C4-2B (cell line): Measurements from ENCODE around the gene INAFM2.

ENCODE experiments used
- ZFX ChIP-seq: fragments of 450-650 bp; IDR thresholded peaks from 2 replicates; pipeline ENCODE4 v1.6.1; 2017
- TF ChIP-seq, protein P1 (sequence below): fragments of 450-650 bp; conservative IDR thresholded peaks from 2 replicates; pipeline ENCODE4 v1.5.1; 2017; ENCODE audit warnings: mild to moderate bottlenecking

DNA sequence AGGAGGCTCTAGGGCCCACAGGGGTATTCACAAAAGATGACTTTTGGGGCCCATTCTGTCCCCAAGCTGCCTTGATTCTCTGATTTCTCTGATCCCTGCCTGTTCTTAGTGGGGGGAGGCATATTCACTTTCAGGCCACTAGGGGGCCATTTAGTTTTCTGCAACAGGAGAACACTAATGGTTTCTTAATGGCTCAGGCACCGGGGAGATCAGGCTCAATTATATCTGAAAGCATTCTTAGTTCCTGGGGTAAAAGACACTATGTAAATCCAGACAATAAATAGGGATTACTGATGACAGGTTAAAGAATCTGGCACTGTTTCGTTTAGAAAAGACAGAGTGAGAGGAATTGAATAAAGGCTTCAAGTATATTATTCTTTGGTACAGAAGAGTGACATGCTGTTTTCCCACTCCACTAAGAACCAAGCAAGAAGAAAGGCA is 2.5 kb upstream of the INAFM2 start:
- TF ChIP-seq, protein P1, sequence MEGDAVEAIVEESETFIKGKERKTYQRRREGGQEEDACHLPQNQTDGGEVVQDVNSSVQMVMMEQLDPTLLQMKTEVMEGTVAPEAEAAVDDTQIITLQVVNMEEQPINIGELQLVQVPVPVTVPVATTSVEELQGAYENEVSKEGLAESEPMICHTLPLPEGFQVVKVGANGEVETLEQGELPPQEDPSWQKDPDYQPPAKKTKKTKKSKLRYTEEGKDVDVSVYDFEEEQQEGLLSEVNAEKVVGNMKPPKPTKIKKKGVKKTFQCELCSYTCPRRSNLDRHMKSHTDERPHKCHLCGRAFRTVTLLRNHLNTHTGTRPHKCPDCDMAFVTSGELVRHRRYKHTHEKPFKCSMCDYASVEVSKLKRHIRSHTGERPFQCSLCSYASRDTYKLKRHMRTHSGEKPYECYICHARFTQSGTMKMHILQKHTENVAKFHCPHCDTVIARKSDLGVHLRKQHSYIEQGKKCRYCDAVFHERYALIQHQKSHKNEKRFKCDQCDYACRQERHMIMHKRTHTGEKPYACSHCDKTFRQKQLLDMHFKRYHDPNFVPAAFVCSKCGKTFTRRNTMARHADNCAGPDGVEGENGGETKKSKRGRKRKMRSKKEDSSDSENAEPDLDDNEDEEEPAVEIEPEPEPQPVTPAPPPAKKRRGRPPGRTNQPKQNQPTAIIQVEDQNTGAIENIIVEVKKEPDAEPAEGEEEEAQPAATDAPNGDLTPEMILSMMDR = peak; percentile 96
- TF ChIP-seq ZFX = no peak
